Liver (tissue), 9 donors: ENCODE results near the gene EPB41L3. TPM values are rescaled to one million over a fixed set of nuclear protein-coding genes. Genes with fewer than 3 reads are reported as not detected.

Experiments used
- DNase-seq: peaks from one replicate; pipeline ENCODE4 v3.0.0-alpha.2; 2017; ENCODE audit warnings: low spot score
- H3K27ac ChIP-seq, 2 donors: one replicate each; pipeline ENCODE4 v1.7.0; 2013; ENCODE audit warnings: inconsistent platforms in 2 of 2, low read length in 2 of 2, control low read depth in 1 of 2, low read depth in 1 of 2, mild to moderate bottlenecking in 1 of 2
- H3K27me3 ChIP-seq, 4 donors: one replicate each; pipeline versions ENCODE4 v1.6.1 to v1.7.0; 2013; ENCODE audit warnings: low read length in 3 of 4, inconsistent platforms in 1 of 4, mild to moderate bottlenecking in 1 of 4, moderate library complexity in 1 of 4; ENCODE audit not compliant: control insufficient read depth in 4 of 4, insufficient read depth in 4 of 4
- H3K36me3 ChIP-seq, 4 donors: one replicate each; pipeline versions ENCODE4 v1.6.1 to v1.7.0; 2013; ENCODE audit warnings: low read length in 3 of 4, mild to moderate bottlenecking in 3 of 4, low read depth in 1 of 4, moderate library complexity in 1 of 4; ENCODE audit not compliant: control insufficient read depth in 4 of 4, insufficient read depth in 3 of 4
- H3K4me1 ChIP-seq, 4 donors: one replicate each; pipeline versions ENCODE4 v1.6.1 to v1.7.0; 2013; ENCODE audit warnings: low read length in 3 of 4, mild to moderate bottlenecking in 3 of 4, moderate library complexity in 1 of 4; ENCODE audit not compliant: control insufficient read depth in 4 of 4, insufficient read depth in 4 of 4
- H3K4me3 ChIP-seq, 3 donors: one replicate each; pipeline versions ENCODE4 v1.6.1 to v1.7.0; 2013; ENCODE audit warnings: low read length in 3 of 3, control low read depth in 1 of 3, low read depth in 1 of 3, mild to moderate bottlenecking in 1 of 3
- H3K9ac ChIP-seq, 2 donors: one replicate each; pipeline ENCODE4 v1.7.0; 2013; ENCODE audit warnings: low read length in 2 of 2, mild to moderate bottlenecking in 2 of 2, moderate library complexity in 2 of 2, control low read depth in 1 of 2, low read depth in 1 of 2
- H3K9me3 ChIP-seq, 4 donors: one replicate each; pipeline versions ENCODE4 v1.6.1 to v1.7.0; 2013; ENCODE audit warnings: low read length in 3 of 4; ENCODE audit not compliant: control insufficient read depth in 4 of 4
- EGR1 ChIP-seq, 2 donors: IDR thresholded peaks; 2 replicates each; pipeline ENCODE4 v1.6.1; 2016 to 2018; ENCODE audit warnings: antibody characterized with exemption in 2 of 2, low read depth in 2 of 2
- FOXA1 ChIP-seq: IDR thresholded peaks from 2 replicates; pipeline ENCODE4 v1.6.1; 2016; ENCODE audit warnings: antibody characterized with exemption
- FOXA2 ChIP-seq: IDR thresholded peaks from 2 replicates; pipeline ENCODE4 v1.6.1; 2016; ENCODE audit warnings: antibody characterized with exemption
- GABPA ChIP-seq, 2 donors: IDR thresholded peaks in 1 of 2; conservative IDR thresholded peaks in 1 of 2; 2 replicates each; pipeline ENCODE4 v1.6.1; 2016; ENCODE audit warnings: antibody characterized with exemption in 2 of 2, mild to moderate bottlenecking in 1 of 2, moderate library complexity in 1 of 2
- HNF4A ChIP-seq, 2 donors: conservative IDR thresholded peaks; 2 replicates each; pipeline ENCODE4 v1.6.1; 2016; ENCODE audit warnings: antibody characterized with exemption in 2 of 2, mild to moderate bottlenecking in 2 of 2
- HNF4G ChIP-seq: IDR thresholded peaks from 2 replicates; pipeline ENCODE4 v1.6.1; 2016; ENCODE audit warnings: antibody characterized with exemption
- JUND ChIP-seq, 2 donors: IDR thresholded peaks; 2 replicates each; pipeline ENCODE4 v1.6.1; 2016; ENCODE audit warnings: antibody characterized with exemption in 2 of 2
- NR2F2 ChIP-seq: IDR thresholded peaks from 2 replicates; pipeline ENCODE4 v1.6.1; 2016; ENCODE audit warnings: antibody characterized with exemption
- RAD21 ChIP-seq, 2 donors: IDR thresholded peaks; 2 replicates each; pipeline ENCODE4 v1.6.1; 2016; ENCODE audit warnings: antibody characterized with exemption in 2 of 2, mild to moderate bottlenecking in 2 of 2
- REST ChIP-seq: IDR thresholded peaks from 2 replicates; pipeline ENCODE4 v1.6.1; 2016; ENCODE audit warnings: antibody characterized with exemption, mild to moderate bottlenecking
- RXRA ChIP-seq, 2 donors: IDR thresholded peaks; 2 replicates each; pipeline ENCODE4 v1.6.1; 2017 to 2018; ENCODE audit warnings: antibody characterized with exemption in 2 of 2, mild to moderate bottlenecking in 1 of 2
- SP1 ChIP-seq: IDR thresholded peaks from 2 replicates; pipeline ENCODE4 v1.6.1; 2018; ENCODE audit warnings: antibody characterized with exemption, mild to moderate bottlenecking
- TAF1 ChIP-seq: conservative IDR thresholded peaks from 2 replicates; pipeline ENCODE4 v1.6.1; 2016; ENCODE audit warnings: antibody characterized with exemption, mild to moderate bottlenecking
- YY1 ChIP-seq: IDR thresholded peaks from 2 replicates; pipeline ENCODE4 v1.6.1; 2016; ENCODE audit warnings: antibody characterized with exemption, mild to moderate bottlenecking
- ZBTB33 ChIP-seq: IDR thresholded peaks from 2 replicates; pipeline ENCODE4 v1.6.1; 2016; ENCODE audit warnings: antibody characterized with exemption
- WGBS: extraction: QIAGEN DNeasy Blood & Tissue Kit; methylation state at CpG from one replicate; pipeline ENCODE4 v1.1.7; 2013; 5-methylcytosine and 5-hydroxymethylcytosine counted together
- polyA plus RNA-seq, 2 donors: library from polyadenylated mRNA; stranded (reverse) in 1 of 2; unstranded in 1 of 2; fragments of 200-250 nt in 1 of 2; fragments of >200 nt in 1 of 2; fragmentation: Nextera tagmentation in 1 of 2; extraction: Ambion mirVana in 1 of 2; gene quantifications; one replicate each; pipeline versions ENCODE4 v1.2.1 to v1.2.3, GENCODE V29; 2013 to 2015
- total RNA-seq, 2 donors: library from RNA; depleted of rRNA; stranded (reverse); fragments of >200 nt; gene quantifications; one replicate each; pipeline ENCODE4 v1.2.3, GENCODE V29; 2014
- TF ChIP-seq, protein P1 (sequence below): IDR thresholded peaks from 2 replicates; pipeline ENCODE4 v1.6.1; 2016; ENCODE audit warnings: antibody characterized with exemption
- TF ChIP-seq, protein P2 (sequence below): fragments of 150-350 bp; IDR thresholded peaks from 2 replicates; pipeline ENCODE4 v1.5.1; 2017; ENCODE audit warnings: improper control_type of control experiment, low read depth, low read length; ENCODE audit not compliant: missing input control
- TF ChIP-seq, protein P3 (sequence below): IDR thresholded peaks from 2 replicates; pipeline ENCODE4 v1.6.1; 2016; ENCODE audit warnings: antibody characterized with exemption
- donor health status: healthy.
- donor health status: healthy.
- donor health status: healthy.
- donor health status: healthy.
- donor health status: healthy.

The EPB41L3 gene
- total and polyA plus RNA-seq, 4 donors, result 1.4 to 14.5 (median 5.1) TPM

GRCh38 chr18:5452943-5453443, 90.8 kb downstream of the EPB41L3 start:
- Histone ChIP-seq H3K27ac (no peak overlapping the region), H3K9me3 (no peaks in the 10 kb centered on the region), H3K4me1 (no peaks in the 10 kb centered on the region), H3K36me3 (no peaks in the 10 kb centered on the region), H3K4me3 (no peak overlapping the region), H3K27me3 (no peaks in the 10 kb centered on the region), H3K9ac (no peak overlapping the region)
- no peak for DNase-seq
- TF ChIP-seq YY1, result no peak
- no peak for TF ChIP-seq EGR1 (IDR thresholded peaks at IDR 0.05; ENCODE audit: low read depth in 2 of 2)
- no peak for TF ChIP-seq JUND (IDR thresholded peaks at IDR 0.05)
- TF ChIP-seq HNF4A (conservative IDR thresholded peaks at IDR 0.05), result no peak
- whole genome bisulfite sequencing, result 83% methylated on average over 2 of the region's 2 CpGs

- Histone ChIP-seq H3K27ac (no peak overlapping the region), H3K4me3 (no peak overlapping the region), H3K36me3 (no peaks in the 10 kb centered on the region), H3K9ac (no peak overlapping the region), H3K4me1 (no peaks in the 10 kb centered on the region), H3K9me3 (no peaks in the 10 kb centered on the region), H3K27me3 (no peaks in the 10 kb centered on the region)
- no peak for TF ChIP-seq HNF4A (conservative IDR thresholded peaks at IDR 0.05)
- TF ChIP-seq YY1, result no peak
- TF ChIP-seq, protein P1, sequence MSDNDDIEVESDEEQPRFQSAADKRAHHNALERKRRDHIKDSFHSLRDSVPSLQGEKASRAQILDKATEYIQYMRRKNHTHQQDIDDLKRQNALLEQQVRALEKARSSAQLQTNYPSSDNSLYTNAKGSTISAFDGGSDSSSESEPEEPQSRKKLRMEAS, result no peak
- no peak for TF ChIP-seq NR2F2
- TF ChIP-seq HNF4G, result no peak
- TF ChIP-seq ZBTB33, result no peak
- TF ChIP-seq FOXA1, result no peak
- no peak for TF ChIP-seq GABPA (IDR thresholded peaks at IDR 0.05 in 1 of 2, conservative IDR thresholded peaks at IDR 0.05 in 1 of 2)
- 90% methylated on average over 9 of the region's 9 CpGs for WGBS
- no peak for DNase-seq
Measured at GRCh38 chr18:5451871-5452270, 91.9 kb downstream of the EPB41L3 start.

DNA sequence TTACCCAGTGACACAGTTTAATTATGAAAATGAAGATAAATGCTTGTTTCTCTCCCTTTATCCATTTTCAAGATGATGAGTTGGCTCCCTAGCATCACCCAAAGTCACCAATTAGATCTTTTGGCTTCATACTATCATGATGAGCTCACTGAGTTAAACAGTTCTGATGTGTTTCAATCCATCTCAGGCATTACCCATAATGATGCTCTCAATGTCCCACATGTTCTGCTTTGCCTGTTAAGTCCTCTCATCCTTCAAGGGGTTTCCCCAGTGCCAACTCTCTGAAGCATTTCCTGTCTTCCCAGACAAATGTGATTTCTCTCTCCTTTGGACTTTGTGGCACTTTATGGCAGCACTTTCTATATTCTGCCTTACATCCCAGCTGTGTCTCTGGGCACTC, 92.6 kb downstream of the EPB41L3 start:
- TF ChIP-seq TAF1, result no peak
- TF ChIP-seq SP1, result no peak
- no peak for TF ChIP-seq JUND (IDR thresholded peaks at IDR 0.05)
- no peak for TF ChIP-seq ZBTB33
- TF ChIP-seq RAD21 (IDR thresholded peaks at IDR 0.05), result no peak
- TF ChIP-seq FOXA2, result no peak
- TF ChIP-seq, protein P2, sequence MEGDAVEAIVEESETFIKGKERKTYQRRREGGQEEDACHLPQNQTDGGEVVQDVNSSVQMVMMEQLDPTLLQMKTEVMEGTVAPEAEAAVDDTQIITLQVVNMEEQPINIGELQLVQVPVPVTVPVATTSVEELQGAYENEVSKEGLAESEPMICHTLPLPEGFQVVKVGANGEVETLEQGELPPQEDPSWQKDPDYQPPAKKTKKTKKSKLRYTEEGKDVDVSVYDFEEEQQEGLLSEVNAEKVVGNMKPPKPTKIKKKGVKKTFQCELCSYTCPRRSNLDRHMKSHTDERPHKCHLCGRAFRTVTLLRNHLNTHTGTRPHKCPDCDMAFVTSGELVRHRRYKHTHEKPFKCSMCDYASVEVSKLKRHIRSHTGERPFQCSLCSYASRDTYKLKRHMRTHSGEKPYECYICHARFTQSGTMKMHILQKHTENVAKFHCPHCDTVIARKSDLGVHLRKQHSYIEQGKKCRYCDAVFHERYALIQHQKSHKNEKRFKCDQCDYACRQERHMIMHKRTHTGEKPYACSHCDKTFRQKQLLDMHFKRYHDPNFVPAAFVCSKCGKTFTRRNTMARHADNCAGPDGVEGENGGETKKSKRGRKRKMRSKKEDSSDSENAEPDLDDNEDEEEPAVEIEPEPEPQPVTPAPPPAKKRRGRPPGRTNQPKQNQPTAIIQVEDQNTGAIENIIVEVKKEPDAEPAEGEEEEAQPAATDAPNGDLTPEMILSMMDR, result no peak
- TF ChIP-seq EGR1 (IDR thresholded peaks at IDR 0.05; ENCODE audit: low read depth in 2 of 2), result no peak
- TF ChIP-seq RXRA (IDR thresholded peaks at IDR 0.05), result no peak
- TF ChIP-seq REST, result no peak
- no peak for TF ChIP-seq NR2F2
- TF ChIP-seq, protein P1, result no peak
- TF ChIP-seq HNF4G, result no peak
- TF ChIP-seq, protein P3, sequence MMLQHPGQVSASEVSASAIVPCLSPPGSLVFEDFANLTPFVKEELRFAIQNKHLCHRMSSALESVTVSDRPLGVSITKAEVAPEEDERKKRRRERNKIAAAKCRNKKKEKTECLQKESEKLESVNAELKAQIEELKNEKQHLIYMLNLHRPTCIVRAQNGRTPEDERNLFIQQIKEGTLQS, result no peak
- TF ChIP-seq FOXA1, result no peak
- TF ChIP-seq YY1, result no peak
- TF ChIP-seq HNF4A (conservative IDR thresholded peaks at IDR 0.05), result no peak
- no peak for TF ChIP-seq GABPA (IDR thresholded peaks at IDR 0.05 in 1 of 2, conservative IDR thresholded peaks at IDR 0.05 in 1 of 2)
- DNase-seq, result no peak
- H3K4me3 ChIP-seq, result no peak overlapping the region
- H3K27me3 ChIP-seq, result no peaks in the 10 kb centered on the region
- no peak overlapping the region for H3K9ac ChIP-seq
- no peaks in the 10 kb centered on the region for H3K4me1 ChIP-seq
- no peaks in the 10 kb centered on the region for H3K9me3 ChIP-seq
- no peaks in the 10 kb centered on the region for H3K36me3 ChIP-seq
- H3K27ac ChIP-seq, result no peak overlapping the region
